ENCODE results near the gene CACFD1.

The CACFD1 gene

GRCh38 chr9:133488686-133489252 lies 29.0 kb downstream of the CACFD1 start:
- no peak for DNase-seq (ENCODE audit: low spot score)
- in situ Hi-C loops (cut with MboI; ENCODE audit: low pct_unique_long_range_greater_than_20kb, low sequenced_read_pairs, unreplicated experiment): loop anchor here (10.0 kb wide), 2 partner anchors 74 to 304 kb away; partner anchors contain the start of gene REXO4
- TF ChIP-seq, protein P1, sequence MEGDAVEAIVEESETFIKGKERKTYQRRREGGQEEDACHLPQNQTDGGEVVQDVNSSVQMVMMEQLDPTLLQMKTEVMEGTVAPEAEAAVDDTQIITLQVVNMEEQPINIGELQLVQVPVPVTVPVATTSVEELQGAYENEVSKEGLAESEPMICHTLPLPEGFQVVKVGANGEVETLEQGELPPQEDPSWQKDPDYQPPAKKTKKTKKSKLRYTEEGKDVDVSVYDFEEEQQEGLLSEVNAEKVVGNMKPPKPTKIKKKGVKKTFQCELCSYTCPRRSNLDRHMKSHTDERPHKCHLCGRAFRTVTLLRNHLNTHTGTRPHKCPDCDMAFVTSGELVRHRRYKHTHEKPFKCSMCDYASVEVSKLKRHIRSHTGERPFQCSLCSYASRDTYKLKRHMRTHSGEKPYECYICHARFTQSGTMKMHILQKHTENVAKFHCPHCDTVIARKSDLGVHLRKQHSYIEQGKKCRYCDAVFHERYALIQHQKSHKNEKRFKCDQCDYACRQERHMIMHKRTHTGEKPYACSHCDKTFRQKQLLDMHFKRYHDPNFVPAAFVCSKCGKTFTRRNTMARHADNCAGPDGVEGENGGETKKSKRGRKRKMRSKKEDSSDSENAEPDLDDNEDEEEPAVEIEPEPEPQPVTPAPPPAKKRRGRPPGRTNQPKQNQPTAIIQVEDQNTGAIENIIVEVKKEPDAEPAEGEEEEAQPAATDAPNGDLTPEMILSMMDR (IDR thresholded peaks at IDR 0.05; ENCODE audit: extremely low read depth, insufficient read depth, missing control alignments): no peak

GRCh38 chr9:133489253-133490190 lies 29.7 kb downstream of the CACFD1 start:
- TF ChIP-seq, protein P1 (IDR thresholded peaks at IDR 0.05; ENCODE audit: extremely low read depth, insufficient read depth, missing control alignments): no peak
- DNase-seq (ENCODE audit: low spot score): no peak
- in situ Hi-C loops (cut with MboI; ENCODE audit: low pct_unique_long_range_greater_than_20kb, low sequenced_read_pairs, unreplicated experiment): loop anchor here (10.0 kb wide), 2 partner anchors 75 to 305 kb away; partner anchors contain the start of gene REXO4

DNA sequence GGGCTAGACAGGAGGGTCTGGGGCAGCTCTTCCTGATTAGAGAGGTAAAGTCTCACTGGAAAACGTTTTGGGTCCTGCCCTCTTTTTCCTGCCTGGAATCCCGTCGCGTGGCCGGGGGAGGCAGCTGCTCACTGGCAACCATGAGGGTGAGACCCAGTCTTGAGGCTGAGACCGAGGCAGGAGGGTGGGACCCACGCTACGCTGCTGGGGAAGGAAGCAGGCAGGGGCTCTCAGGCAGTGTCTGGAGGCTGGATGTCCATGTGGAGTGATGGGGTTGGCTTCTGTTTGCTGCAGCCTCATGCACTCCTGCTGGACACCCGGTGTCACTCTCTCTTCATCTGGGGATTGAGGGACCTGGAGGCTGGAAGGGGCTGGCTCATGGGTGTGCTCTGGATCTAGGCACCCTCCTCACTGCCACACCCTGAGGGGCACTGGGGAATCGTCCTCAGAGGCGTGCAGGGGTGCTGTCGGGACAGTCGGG lies 30.5 kb downstream of the CACFD1 start:
- in situ Hi-C loops (cut with MboI; ENCODE audit: low pct_unique_long_range_greater_than_20kb, low sequenced_read_pairs, unreplicated experiment): no loop called here
- TF ChIP-seq, protein P1 (IDR thresholded peaks at IDR 0.05; ENCODE audit: extremely low read depth, insufficient read depth, missing control alignments): no peak
- DNase-seq (ENCODE audit: low spot score): no peak

DNA sequence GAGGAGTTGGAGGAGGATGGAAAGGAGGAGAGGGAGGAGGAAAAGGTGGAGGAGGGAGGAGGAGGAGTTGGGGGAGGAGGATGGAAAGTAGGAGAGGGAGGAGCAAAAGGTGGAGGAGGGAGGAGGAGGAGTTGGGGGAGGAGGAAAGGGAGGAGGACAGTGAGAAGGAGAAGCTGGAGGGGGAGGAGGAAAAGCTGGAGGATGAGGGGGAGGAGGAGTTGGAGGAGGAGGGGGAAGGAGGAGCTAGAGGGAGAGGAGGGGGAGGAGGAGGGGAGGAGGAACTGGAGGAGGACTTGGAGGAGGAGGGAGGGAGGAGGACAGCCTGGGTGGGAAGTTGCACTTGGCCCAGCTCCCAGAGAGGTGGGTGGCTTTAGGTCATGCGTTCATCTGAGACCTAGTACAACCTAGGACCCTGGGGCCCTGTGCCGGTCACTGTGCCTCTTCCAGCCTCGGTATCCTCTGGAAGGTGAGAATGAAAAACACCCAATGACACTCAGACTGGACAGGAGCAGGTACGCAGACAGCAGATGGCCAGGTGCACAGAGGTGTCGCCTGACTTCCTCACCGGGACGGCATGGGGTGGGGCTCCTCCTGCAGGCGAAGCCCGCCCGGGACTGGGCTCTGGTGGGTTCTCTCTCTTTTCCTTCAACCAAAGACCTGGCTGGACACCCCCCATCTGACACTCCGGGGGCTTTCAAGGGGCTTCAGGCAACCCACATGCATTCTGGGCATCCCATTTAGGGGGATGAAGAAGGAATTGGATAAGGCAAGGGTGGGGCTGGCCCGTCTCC lies 31.3 kb downstream of the CACFD1 start:
- no peak for DNase-seq (ENCODE audit: low spot score)
- TF ChIP-seq, protein P1 (IDR thresholded peaks at IDR 0.05; ENCODE audit: extremely low read depth, insufficient read depth, missing control alignments): no peak
- in situ Hi-C loops (cut with MboI; ENCODE audit: low pct_unique_long_range_greater_than_20kb, low sequenced_read_pairs, unreplicated experiment): no loop called here

GRCh38 chr9:133491656-133491925 lies 31.8 kb downstream of the CACFD1 start:
- no peak for DNase-seq (ENCODE audit: low spot score)
- in situ Hi-C loops (cut with MboI; ENCODE audit: low pct_unique_long_range_greater_than_20kb, low sequenced_read_pairs, unreplicated experiment): no loop called here
- TF ChIP-seq, protein P1 (IDR thresholded peaks at IDR 0.05; ENCODE audit: extremely low read depth, insufficient read depth, missing control alignments): no peak
